T-helper 1 cell (primary cell): ENCODE data around the gene PSMA2.
"Not testable (repeated sequence)": the region's sequence is repeated elsewhere in the genome, so short reads cannot be mapped to it uniquely, and the experiment has no call there.

ENCODE experiments used
- DNase-seq, 5 donors: peaks; one replicate each; pipeline ENCODE4 v3.0.0-alpha.2; 2012 to 2020

The PSMA2 gene

GRCh38 chr7:42900842-42901241 lies 31.1 kb downstream of the PSMA2 start:
- no peak for DNase-seq

DNA sequence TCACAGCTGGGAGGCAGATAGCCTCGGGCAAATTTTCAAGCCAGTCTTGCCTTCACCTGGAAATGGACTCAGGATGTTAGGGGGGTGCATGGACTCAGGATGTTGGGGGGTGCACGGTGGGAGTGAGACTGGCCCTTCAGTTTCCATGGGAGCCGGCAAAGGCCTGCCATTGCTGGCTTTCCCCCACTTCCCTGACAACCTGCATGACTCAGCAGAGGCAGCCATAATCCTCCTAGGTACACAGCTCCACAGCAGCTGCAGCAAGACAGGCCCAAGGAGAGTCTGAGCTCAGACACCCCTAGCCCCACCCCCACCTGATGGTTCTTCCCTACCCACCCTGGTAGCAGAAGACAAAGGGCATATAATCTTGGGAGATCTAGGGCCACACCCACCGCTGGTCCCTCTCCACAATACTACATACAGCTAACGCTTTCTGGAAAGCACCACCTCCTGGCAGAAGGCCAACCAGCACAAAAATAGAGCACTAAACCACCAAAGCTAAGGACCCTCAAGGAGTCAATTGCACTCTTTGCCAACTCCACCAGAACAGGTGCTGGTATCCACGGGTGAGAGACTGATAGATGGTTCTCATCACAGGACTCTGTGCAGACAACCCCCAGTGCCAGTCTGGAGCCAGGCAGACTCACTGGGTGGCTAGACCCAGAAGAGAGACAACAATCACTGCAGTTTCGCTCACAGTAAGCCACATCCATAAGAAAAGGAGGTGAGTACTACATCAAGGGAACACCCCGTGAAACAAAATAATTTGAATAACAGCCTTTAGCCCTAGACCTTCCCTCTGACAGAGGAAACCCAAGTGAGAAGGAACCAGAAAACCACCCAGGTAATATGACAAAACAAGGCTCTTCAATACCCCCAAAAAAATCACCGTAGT lies 38.4 kb downstream of the PSMA2 start:
- no peak for DNase-seq

- no peak for DNase-seq
Observed at GRCh38 chr7:42886893-42887505, 45.0 kb downstream of the PSMA2 start.

GRCh38 chr7:42886129-42886528 lies 45.8 kb downstream of the PSMA2 start:
- no peak for DNase-seq

- not testable (repeated sequence) for DNase-seq
Observed at GRCh38 chr7:42885183-42885582, 46.8 kb downstream of the PSMA2 start.

DNA sequence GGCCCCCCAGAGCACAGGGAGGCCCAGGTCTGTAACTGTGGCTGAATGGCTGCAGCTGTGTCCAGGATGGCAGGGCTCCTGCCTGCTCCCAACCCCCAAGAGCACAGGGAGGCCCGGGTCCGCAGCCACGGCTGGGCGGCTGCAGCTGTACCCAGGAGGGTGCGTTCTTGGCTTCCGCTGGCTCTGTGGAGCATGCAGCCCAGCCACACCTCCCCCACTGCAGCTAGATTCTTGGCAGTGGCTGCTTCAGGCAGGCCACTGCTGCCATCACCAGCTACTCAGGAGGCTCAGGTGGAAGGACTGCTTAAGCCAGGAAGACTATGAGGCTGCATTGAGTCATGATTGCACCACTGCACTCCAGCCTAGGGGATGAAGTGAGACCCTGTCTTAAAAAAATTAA lies 48.0 kb downstream of the PSMA2 start:
- no peak for DNase-seq

DNA sequence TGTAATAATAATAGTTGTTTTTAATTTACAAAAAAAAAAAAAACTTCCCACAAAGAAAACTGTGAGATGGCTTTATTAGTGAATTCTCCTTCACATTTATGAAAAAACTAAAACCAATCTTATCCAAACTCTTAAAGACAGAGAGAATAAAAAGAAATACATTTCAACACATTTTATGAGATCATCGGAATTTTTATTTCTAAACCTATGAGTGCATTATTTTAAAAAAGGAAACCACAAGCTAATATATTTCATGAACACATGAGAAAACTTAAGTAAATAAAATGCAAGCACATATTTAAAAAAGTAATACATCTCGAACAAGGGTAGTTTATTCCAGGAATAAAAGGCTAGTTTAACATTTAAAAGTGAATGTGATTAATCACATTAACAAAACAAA lies 51.6 kb downstream of the PSMA2 start:
- DNase-seq = no peak

DNA sequence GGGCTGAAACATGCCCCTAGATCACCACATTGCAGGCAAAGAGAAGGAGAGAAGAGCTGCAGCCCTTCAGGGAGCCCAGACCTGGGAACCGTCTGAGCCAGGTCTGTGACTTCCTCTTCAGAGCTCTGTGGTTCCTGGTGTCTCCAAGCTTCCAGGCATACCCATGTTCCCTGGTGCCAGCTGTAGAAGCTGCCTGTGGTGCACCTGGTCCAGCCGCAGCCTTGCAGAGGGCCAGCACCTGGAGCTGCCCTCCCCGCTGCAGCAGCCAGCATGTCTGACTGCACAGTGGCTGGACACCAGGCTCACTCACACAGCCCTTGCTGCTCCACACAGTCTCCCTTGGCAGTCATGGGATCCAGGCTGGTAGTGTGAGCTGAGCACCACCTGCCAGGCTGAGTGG lies 53.7 kb downstream of the PSMA2 start:
- no peak for DNase-seq

DNA sequence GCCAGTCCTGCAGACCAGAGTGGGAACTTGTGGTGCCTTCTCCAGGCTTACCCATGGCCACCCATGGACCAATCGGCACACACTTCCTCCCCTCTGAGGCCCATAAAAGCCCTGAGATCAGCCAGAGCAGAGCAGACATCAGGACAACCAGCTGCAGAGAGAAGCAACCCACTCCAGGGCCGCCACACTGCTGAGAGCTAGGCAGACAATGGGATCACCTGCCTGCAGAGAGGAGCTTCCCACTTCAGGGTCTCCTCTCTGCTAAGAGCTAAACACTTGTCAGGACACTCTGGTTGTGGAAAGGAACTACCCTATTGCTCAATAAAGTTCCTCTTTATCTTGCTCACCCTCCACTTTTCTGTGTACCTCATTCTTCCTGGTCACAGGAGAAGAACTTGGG lies 54.1 kb downstream of the PSMA2 start:
- no peak for DNase-seq

- DNase-seq = peak in 2 of 5 donors; percentile 18 to 30
Observed at GRCh38 chr7:42876182-42877068, 55.5 kb downstream of the PSMA2 start.

DNA sequence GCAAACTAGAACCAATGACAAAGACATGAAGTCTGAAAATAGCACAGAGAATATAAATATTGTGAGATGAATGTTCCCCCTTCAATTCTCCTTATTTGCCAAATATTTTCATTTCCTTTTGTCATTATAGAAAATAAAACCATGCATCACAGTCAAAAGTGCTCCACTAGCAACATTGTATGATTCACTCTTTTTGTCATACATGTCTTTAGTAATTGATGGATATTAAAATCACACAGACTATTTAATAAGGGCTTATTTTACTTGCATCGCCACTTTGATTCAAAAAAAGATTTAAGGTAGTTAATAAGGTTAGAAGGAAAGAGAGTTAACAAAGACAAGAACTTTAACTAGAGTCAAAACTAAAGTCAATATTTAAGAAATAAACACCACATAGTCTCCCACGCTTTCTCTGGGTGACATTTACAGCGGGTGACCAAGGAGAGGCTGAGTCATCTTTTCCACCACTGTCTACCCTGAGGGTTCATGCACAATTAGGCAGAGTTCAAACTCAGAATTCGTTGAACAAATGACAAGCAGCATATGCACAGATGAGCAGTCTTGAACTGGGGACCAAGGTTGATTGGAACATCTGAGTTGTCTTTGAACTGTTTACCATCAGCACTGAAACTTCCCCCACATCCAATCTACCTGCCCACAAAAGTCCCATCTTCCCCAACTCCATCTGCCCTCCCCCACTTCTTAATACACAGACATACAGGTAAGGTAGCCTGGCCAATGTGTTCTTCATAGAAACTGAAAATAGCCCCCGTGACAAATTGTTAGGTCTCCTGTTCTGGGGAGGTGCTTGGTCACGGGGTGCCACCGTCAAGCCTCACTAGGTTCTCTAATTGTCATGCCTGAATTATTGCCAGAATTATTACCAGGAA lies 62.6 kb downstream of the PSMA2 start:
- peak in 1 of 5 donors; percentile 31 for DNase-seq

GRCh38 chr7:42868480-42868879 lies 63.5 kb downstream of the PSMA2 start:
- no peak for DNase-seq
